ENCODE measurements around the gene AFF1.

GRCh38 chr4:87025023-87025613, 90.3 kb downstream of the AFF1 start:
- no peak for TF ChIP-seq CTCF (IDR thresholded peaks at IDR 0.05)
- no peak for TF ChIP-seq POLR2A (IDR thresholded peaks at IDR 0.05)
